ENCODE data around the gene ANKRD29. TPM values are rescaled to one million over a fixed set of nuclear protein-coding genes. Genes with fewer than 3 reads are reported as not detected.

Gene ANKRD29
- polyA plus RNA-seq, 1 of the 3 experiments (the other 2 are of a cell fraction): 8.2 TPM

DNA sequence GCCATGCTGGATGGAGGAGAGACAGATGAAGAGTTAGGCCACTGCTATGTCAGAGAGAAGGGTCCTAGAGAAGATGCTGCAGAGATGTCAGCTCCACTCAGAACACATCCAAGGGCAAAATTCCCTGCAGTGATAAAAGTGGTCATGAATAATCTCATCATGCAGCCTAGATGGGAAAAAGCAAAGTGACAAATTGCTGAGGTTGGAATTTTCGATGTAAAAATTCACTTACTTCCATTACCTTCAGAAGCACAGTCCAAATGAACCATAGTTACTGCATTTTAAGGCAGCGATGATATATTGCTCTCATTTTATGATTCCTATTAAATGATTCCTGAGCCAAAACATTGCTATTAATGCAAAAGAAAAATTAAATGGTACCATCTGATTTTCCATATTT lies 16.4 kb downstream of the ANKRD29 start (continued):
- TF ChIP-seq, protein P1, sequence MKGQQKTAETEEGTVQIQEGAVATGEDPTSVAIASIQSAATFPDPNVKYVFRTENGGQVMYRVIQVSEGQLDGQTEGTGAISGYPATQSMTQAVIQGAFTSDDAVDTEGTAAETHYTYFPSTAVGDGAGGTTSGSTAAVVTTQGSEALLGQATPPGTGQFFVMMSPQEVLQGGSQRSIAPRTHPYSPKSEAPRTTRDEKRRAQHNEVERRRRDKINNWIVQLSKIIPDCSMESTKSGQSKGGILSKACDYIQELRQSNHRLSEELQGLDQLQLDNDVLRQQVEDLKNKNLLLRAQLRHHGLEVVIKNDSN (IDR thresholded peaks at IDR 0.05; ENCODE audit: borderline replicate concordance, low read depth): no peak
- TF ChIP-seq, protein P2, sequence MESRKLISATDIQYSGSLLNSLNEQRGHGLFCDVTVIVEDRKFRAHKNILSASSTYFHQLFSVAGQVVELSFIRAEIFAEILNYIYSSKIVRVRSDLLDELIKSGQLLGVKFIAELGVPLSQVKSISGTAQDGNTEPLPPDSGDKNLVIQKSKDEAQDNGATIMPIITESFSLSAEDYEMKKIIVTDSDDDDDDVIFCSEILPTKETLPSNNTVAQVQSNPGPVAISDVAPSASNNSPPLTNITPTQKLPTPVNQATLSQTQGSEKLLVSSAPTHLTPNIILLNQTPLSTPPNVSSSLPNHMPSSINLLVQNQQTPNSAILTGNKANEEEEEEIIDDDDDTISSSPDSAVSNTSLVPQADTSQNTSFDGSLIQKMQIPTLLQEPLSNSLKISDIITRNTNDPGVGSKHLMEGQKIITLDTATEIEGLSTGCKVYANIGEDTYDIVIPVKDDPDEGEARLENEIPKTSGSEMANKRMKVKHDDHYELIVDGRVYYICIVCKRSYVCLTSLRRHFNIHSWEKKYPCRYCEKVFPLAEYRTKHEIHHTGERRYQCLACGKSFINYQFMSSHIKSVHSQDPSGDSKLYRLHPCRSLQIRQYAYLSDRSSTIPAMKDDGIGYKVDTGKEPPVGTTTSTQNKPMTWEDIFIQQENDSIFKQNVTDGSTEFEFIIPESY (IDR thresholded peaks at IDR 0.05; ENCODE audit: borderline replicate concordance, low read depth): no peak
- no peak for TF ChIP-seq SMC3 (IDR thresholded peaks at IDR 0.05; ENCODE audit: low read depth, low read length)

DNA sequence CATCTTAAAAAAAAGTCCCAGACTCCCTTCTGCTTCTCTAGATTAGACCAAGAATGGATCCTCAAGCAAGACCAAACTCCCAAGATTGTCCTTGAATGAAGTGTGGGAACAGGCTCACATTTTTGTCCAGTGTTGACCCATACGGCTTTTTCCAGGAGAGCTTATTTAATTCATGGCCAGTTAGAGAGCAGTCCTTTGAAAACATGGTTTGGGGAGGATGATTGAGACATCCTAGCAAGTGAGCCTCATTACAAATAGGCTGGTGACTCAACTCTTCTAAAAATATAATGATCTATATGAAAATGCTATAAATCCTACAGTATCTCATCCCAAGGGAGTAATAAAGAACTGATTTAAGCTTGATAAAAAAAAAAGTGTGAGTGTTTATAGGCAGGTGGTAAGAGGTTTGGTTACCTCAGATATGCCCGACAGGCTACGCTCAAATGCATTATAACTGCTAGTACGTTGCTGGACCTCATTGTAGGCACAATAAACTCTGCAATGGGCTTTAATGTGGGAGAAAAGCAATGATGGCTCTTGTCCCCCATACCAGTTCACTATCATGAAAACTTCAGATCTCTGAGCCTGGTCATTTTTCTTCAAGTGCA lies 17.0 kb downstream of the ANKRD29 start:
- Histone ChIP-seq H3K79me2 (ENCODE audit: insufficient read depth) (no peaks in the 10 kb centered on the region), H3K9ac (no peak overlapping the region), H3K36me3 (replicated peaks in 1 of 2; ENCODE audit: control insufficient read depth in 1 of 2, insufficient read depth in 2 of 2, low read length in 1 of 2) (no peaks in the 10 kb centered on the region), H3K9me2 (no peaks in the 10 kb centered on the region), H4K20me1 (ENCODE audit: insufficient read depth) (no peaks in the 10 kb centered on the region), H2AFZ (ENCODE audit: low read depth) (no peak overlapping the region), H3K4me2 (no peak overlapping the region), H3K27ac (ENCODE audit: low read depth in 2 of 2, low read length in 1 of 2) (no peak overlapping the region), H3K27me3 (ENCODE audit: insufficient read depth) (no peaks in the 10 kb centered on the region), H3K9me3 (no peaks in the 10 kb centered on the region), H3K4me3 (ENCODE audit: low read depth in 2 of 2, low read length in 1 of 2) (no peak overlapping the region), H3K4me1 (ENCODE audit: control insufficient read depth in 1 of 2, insufficient read depth in 2 of 2, low read depth in 1 of 2, low read length in 1 of 2) (peaks cover 0 to 2% of the 10 kb centered on the region in 2 experiments; a peak in 1 of 4 replicates), H3F3A (replicated peaks; ENCODE audit: insufficient read depth) (no peaks in the 10 kb centered on the region)
- 89% methylated on average over 4 of the region's 4 CpGs for WGBS (ENCODE audit: low lambda C conversion rate)
- POLR2A ChIA-PET: no interaction called here
- DNase-seq: no peak
- CTCF ChIA-PET: no interaction called here
- TF ChIP-seq GATA2 (CRISPR knock-in tag; IDR thresholded peaks at IDR 0.05) (no peak), JUND (IDR thresholded peaks at IDR 0.05) (no peak), TEAD4 (IDR thresholded peaks at IDR 0.05; ENCODE audit: borderline replicate concordance, insufficient read depth) (no peak), EZH2phosphoT487 (IDR thresholded peaks at IDR 0.05; ENCODE audit: borderline replicate concordance, low read depth) (no peak), FOXJ3 (CRISPR knock-in tag; IDR thresholded peaks at IDR 0.05) (no peak), YY1 (IDR thresholded peaks at IDR 0.05; ENCODE audit: low read depth) (no peak), RCOR1 (IDR thresholded peaks at IDR 0.05; ENCODE audit: low read length) (no peak), SMC3 (IDR thresholded peaks at IDR 0.05; ENCODE audit: low read depth, low read length) (no peak), POLR2AphosphoS5 (IDR thresholded peaks at IDR 0.05; ENCODE audit: low read depth, low read length) (no peak), MXI1 (IDR thresholded peaks at IDR 0.05; ENCODE audit: low read depth, low read length) (no peak), GABPA (IDR thresholded peaks at IDR 0.05; ENCODE audit: low read depth) (no peak), RFX5 (IDR thresholded peaks at IDR 0.05; ENCODE audit: low read length) (no peak), NFIC (IDR thresholded peaks at IDR 0.05; ENCODE audit: borderline replicate concordance) (no peak), TCF12 (IDR thresholded peaks at IDR 0.05) (no peak)
- TF ChIP-seq, protein P1 (IDR thresholded peaks at IDR 0.05; ENCODE audit: borderline replicate concordance, low read depth): no peak
- TF ChIP-seq, protein P3, sequence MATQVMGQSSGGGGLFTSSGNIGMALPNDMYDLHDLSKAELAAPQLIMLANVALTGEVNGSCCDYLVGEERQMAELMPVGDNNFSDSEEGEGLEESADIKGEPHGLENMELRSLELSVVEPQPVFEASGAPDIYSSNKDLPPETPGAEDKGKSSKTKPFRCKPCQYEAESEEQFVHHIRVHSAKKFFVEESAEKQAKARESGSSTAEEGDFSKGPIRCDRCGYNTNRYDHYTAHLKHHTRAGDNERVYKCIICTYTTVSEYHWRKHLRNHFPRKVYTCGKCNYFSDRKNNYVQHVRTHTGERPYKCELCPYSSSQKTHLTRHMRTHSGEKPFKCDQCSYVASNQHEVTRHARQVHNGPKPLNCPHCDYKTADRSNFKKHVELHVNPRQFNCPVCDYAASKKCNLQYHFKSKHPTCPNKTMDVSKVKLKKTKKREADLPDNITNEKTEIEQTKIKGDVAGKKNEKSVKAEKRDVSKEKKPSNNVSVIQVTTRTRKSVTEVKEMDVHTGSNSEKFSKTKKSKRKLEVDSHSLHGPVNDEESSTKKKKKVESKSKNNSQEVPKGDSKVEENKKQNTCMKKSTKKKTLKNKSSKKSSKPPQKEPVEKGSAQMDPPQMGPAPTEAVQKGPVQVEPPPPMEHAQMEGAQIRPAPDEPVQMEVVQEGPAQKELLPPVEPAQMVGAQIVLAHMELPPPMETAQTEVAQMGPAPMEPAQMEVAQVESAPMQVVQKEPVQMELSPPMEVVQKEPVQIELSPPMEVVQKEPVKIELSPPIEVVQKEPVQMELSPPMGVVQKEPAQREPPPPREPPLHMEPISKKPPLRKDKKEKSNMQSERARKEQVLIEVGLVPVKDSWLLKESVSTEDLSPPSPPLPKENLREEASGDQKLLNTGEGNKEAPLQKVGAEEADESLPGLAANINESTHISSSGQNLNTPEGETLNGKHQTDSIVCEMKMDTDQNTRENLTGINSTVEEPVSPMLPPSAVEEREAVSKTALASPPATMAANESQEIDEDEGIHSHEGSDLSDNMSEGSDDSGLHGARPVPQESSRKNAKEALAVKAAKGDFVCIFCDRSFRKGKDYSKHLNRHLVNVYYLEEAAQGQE (IDR thresholded peaks at IDR 0.05; ENCODE audit: low read depth, low read length): no peak
- TF ChIP-seq, protein P4, sequence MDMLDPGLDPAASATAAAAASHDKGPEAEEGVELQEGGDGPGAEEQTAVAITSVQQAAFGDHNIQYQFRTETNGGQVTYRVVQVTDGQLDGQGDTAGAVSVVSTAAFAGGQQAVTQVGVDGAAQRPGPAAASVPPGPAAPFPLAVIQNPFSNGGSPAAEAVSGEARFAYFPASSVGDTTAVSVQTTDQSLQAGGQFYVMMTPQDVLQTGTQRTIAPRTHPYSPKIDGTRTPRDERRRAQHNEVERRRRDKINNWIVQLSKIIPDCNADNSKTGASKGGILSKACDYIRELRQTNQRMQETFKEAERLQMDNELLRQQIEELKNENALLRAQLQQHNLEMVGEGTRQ (IDR thresholded peaks at IDR 0.05; ENCODE audit: borderline replicate concordance, low read depth, low read length): no peak
- TF ChIP-seq, protein P5, sequence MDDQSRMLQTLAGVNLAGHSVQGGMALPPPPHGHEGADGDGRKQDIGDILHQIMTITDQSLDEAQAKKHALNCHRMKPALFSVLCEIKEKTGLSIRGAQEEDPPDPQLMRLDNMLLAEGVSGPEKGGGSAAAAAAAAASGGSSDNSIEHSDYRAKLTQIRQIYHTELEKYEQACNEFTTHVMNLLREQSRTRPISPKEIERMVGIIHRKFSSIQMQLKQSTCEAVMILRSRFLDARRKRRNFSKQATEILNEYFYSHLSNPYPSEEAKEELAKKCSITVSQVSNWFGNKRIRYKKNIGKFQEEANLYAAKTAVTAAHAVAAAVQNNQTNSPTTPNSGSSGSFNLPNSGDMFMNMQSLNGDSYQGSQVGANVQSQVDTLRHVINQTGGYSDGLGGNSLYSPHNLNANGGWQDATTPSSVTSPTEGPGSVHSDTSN (IDR thresholded peaks at IDR 0.05): no peak

Data from SK-N-SH (cell line).